GM18520 (cell line): ENCODE measurements around the gene RPS6KB2.

Experiments used
- ATAC-seq: cut with Tn5 transposase; IDR thresholded peaks from one replicate; pipeline ENCODE4 v1.9.1; 2021; ENCODE audit not compliant: unreplicated experiment

Gene RPS6KB2

GRCh38 chr11:67428052-67429001 is at the start of gene RPS6KB2:
RPS6KB2 (plus strand) TSS chr11:67428494; CDS start chr11:67428546, 52 bp downstream.
- peak; percentile 81 for ATAC-seq

- no peak for ATAC-seq
These were observed 49.8 kb upstream of the RPS6KB2 start for GRCh38 chr11:67378544-67378943.

- no peak for ATAC-seq
These were observed 48.9 kb upstream of the RPS6KB2 start for GRCh38 chr11:67379061-67380058.

GRCh38 chr11:67381244-67381972 is 46.9 kb upstream of the RPS6KB2 start:
- ATAC-seq, result no peak

GRCh38 chr11:67382276-67383136 is 45.8 kb upstream of the RPS6KB2 start:
- ATAC-seq, result no peak

- ATAC-seq, result no peak
These were observed 43.4 kb upstream of the RPS6KB2 start for GRCh38 chr11:67384851-67385366.

GRCh38 chr11:67387069-67387468 is 41.2 kb upstream of the RPS6KB2 start:
- ATAC-seq, result no peak

GRCh38 chr11:67387518-67387917 is 40.8 kb upstream of the RPS6KB2 start:
- ATAC-seq, result no peak

- no peak for ATAC-seq
These were observed 38.8 kb upstream of the RPS6KB2 start for GRCh38 chr11:67389477-67389876.

GRCh38 chr11:67390947-67391303 is 37.4 kb upstream of the RPS6KB2 start:
- ATAC-seq, result no peak

- peak; percentile 51 for ATAC-seq
These were observed 36.8 kb upstream of the RPS6KB2 start, which contains the start of gene RAD9A for GRCh38 chr11:67391304-67392182. RAD9A (plus strand) TSS chr11:67391986; CDS start chr11:67392045, 59 bp downstream.

GRCh38 chr11:67392183-67392715 is 36.0 kb upstream of the RPS6KB2 start:
- ATAC-seq, result no peak

- no peak for ATAC-seq
These were observed 34.9 kb upstream of the RPS6KB2 start for GRCh38 chr11:67393437-67393836.

GRCh38 chr11:67393990-67394389 is 34.3 kb upstream of the RPS6KB2 start:
- no peak for ATAC-seq

- ATAC-seq, result no peak
These were observed 32.6 kb upstream of the RPS6KB2 start for GRCh38 chr11:67395555-67396258.

GRCh38 chr11:67396259-67396581 is 32.1 kb upstream of the RPS6KB2 start:
- ATAC-seq, result no peak

- no peak for ATAC-seq
These were observed 31.5 kb upstream of the RPS6KB2 start for GRCh38 chr11:67396587-67397389.
